Hematopoietic multipotent progenitor cell treated with erythropoietin and hydrocortisone succinate and interleukin-3 and kit ligand, for 4 days (in vitro differentiated cells): ENCODE results near the gene MVB12B.

Source experiments
- DNase-seq: peaks from one replicate; pipeline ENCODE4 v3.0.0-alpha.2; 2015

Gene MVB12B

DNA sequence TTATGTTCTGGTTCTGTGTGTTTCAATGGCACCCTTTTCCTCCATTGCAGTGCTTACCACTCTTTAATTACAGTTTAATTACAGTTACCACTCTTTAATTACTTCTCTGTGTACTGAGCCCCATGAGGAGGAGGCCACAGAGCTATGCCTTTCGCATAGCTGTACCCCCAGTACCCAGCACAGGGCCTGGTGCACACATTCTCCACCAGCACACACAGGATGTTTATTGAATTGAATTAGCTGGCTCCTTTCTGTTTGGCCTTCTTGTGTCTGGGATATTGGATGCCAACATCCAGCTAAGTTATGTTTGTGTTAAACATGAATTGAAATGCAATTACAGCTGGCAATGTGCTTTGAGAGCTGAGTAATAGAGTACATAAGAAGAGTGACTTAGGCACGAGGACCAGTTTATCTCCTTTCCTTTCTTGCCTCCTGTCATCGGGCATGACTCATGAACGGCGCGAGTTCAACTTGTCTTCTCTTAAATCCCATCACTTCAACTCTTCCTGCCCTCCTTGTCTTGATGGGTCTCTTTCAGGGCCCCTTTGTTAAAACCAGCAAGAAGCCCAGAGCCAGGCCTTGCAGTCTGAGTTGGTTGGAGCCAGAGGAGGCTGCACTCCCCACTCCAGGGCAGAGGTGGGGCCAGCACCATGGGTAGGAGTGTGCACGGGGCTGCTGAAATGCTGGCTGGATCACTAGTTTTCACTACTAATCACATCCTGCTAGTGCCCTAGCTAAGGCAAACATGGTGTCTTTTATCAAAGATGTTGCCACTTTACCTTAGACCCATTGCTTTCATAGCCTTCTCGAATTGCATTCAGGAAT is 37.4 kb downstream of the MVB12B start:
- DNase-seq: no peak

DNA sequence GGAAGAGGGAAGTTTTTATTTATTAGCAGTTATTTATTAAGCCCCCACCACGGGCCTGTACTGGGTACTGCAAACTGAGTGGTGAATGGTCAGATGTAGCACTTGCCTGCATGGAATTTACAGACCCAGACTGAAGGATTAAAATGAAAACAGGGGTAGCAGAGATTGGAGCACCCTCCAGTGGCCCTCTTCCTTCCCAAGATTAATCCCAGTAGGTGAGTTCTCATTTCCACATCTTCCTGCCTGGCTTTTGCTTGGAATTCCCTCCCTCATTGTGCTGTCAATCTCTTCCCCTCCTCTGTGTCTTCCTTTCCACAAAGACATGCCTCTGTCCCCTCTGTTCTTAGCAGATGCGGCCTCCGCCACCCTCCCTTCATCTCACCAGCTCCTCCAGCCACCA is 39.2 kb downstream of the MVB12B start:
- DNase-seq: no peak

- DNase-seq: no peak
Measured at GRCh38 chr9:126366366-126367011, 39.9 kb downstream of the MVB12B start.

DNA sequence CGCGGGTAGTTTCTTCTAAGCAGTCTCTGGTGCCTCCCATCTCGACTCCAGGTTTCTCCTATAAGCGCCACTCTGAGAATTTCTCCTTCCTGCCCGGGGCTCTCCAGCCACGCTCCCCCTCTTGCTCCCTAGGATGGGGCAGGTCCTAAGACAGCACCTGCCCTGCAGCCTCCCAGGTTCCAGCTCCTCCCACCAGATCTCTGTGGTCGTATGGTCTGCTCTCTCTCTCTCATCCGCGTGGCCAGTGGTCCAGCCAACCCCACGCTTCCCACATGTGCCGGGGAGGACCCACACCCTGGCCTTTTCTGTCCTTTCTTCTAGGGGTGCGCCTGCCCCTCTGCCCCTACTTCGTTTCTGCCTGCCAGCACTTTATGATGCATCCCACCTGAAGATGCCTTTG is 40.5 kb downstream of the MVB12B start:
- no peak for DNase-seq

GRCh38 chr9:126367616-126368015 is 41.0 kb downstream of the MVB12B start:
- DNase-seq: no peak

- no peak for DNase-seq
Measured at GRCh38 chr9:126368020-126368419, 41.4 kb downstream of the MVB12B start.

- DNase-seq: no peak
Measured at GRCh38 chr9:126371007-126371870, 44.6 kb downstream of the MVB12B start.

- DNase-seq: peak; percentile 19
Measured at GRCh38 chr9:126372716-126373115, 46.1 kb downstream of the MVB12B start.

- no peak for DNase-seq
Measured at GRCh38 chr9:126373241-126373640, 46.6 kb downstream of the MVB12B start.

DNA sequence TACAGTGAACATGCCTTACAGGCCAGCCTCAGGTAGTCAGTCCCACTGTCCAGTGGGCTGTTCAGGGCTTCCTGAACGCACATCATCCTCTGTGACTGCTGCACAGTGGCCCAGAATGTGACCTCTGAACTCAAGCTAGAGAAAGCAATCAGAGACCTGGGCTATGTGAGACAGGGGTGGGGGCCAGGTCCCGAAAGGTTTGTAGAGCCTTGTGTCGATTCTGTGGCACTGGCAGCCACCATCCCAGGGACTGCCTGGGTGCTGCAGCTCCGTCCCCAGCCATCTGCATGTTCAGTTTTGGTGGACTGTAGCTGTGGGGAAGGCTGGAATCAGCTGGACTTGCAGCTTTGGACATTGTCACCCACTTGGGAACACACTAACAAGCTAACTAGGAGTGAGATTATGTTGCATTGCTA is 47.7 kb downstream of the MVB12B start:
- DNase-seq: no peak

DNA sequence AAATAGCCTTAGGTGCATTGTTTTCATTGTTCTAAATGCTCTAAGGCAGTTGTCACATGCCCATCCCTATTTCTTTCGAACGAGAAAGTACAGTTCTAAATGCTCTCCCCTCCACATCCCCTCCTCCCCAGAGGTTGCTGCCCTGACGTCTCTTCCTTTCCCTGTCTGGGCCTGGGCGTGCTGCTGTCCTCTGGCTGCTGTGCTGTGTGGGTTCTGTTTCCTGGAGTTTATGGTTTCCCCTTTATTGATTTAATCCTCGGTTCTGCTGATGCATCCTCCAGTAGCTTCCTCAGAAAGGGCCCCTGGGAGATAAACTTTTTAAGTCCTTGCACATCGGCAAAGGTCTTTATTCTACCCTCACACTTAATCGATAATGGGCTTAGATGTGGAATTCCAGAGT is 48.8 kb downstream of the MVB12B start:
- DNase-seq: peak; percentile 74

DNA sequence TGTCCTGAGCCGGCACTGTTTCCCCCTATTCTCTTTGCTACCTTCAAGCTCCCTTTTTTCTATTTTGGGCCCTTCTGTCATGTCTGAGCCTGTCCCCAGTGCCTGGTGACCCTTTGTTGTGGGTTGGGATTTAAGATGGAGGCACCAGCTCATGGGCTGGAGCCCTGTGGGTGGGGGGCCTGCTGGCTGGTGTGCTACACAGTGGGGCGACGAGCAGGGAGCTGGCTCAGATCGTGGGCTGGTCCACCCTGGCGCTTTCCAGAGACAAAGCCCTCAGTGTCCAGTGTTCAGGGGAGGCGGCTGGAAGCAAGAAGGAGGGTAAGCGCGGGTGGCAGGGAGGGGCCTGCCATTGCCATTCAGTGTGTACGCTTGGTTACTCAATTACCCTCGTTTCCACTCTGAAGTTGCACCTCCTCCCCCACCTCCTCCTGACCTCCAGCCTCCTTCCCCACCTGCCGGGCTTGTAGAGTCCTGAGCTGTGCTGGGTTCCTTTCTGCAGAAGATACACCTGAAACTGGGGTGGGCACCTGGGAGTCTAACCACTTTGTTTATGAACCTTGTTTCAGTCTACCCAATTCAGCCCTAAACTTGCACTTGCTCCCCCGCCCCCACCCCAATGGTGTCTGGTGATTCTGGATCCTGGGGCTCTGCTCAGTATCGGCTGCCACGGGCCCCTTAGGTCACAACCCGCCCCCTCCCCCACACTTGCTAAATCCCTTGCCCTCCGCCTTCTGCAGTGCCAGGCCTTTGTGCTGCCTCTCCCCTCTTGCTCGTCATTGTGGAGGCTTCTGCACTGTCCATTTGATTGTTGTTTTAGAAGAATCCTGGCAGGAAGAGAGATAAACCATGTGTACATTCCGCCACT is 49.9 kb downstream of the MVB12B start:
- DNase-seq: no peak

GRCh38 chr9:126377176-126377509 is 50.5 kb downstream of the MVB12B start:
- no peak for DNase-seq

GRCh38 chr9:126377536-126377935 is 50.9 kb downstream of the MVB12B start:
- DNase-seq: no peak

DNA sequence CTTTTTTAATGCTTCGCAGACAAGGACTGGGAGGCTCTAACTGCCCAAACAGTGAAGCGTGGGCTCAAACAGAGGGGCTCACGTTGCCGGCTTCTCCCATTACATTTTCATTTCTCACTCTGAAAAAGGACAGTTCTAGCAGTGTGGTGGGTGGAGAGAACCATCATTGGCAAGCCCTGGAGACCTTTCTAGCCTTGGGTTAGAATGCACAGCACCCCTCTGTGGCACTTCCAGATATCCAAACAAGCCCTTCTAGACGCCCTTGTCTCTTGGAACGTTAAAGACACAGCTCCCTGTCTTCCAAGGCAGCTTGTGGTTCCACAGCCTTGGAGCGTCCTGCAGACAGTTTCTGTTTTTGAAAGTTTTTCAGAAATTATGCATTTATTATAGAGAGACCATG is 52.1 kb downstream of the MVB12B start:
- no peak for DNase-seq

- DNase-seq: no peak
Measured at GRCh38 chr9:126379661-126380360, 53.2 kb downstream of the MVB12B start.

DNA sequence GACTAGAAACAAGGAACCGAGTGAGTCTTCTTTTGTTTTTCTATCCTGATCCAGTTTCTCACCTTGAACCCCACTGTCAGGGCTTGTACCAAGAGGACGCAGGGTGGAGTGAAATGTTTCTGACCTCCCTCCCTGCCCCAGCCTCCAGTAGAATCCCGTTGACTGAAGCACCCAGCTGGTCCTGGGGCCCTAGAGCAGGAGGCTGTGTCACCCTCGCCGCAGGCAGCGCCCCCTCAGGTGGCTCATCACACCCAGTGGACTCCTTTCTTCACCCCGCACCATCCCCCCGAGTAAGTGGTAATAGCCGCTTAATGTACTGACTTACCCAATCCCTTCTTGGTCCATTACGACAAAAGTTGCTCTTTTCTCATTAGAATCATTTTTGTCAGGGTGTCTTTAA is 53.8 kb downstream of the MVB12B start:
- no peak for DNase-seq

GRCh38 chr9:126381195-126381594 is 54.6 kb downstream of the MVB12B start:
- DNase-seq: no peak

- no peak for DNase-seq
Measured at GRCh38 chr9:126383406-126384046, 56.9 kb downstream of the MVB12B start.

GRCh38 chr9:126384926-126385325 is 58.3 kb downstream of the MVB12B start:
- no peak for DNase-seq

DNA sequence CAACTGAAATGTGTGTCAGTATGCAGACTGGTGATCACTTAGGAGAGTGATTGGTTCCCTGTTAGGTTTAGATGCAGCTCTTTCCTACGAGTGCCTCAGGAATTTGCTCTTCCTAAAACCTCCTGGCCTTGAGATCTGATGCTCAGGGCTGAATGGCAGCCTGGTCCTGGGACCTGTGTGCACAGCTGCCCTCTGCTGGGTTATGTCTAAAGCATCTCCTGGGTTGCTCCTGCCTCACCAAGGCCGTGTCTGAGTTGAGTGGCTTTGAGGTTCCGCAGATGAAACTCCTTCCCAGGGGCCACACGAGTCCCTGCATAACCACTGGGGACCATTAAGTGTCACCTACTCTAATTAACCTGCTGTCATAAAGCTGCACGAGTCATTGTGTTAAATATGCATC is 59.5 kb downstream of the MVB12B start:
- DNase-seq: peak; percentile 49

DNA sequence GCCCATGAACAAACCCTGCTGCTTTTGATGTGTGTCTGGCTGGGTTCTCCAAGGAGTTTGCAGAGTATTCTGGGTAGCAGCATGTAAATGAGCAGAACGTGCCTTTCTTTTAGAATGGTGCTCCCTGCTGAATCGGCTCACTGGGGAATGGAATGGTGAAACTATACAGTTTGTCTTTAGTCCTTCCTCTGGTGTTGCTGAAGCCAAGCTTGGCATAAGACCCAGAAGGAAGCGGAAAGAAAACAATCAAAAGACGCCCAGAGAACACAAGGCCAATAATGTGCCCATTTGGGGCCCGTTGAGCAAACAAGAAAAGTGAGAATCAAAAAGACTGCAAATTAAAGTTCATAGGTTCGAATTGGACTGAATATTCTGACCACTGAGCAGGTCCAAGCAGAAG is 60.1 kb downstream of the MVB12B start:
- no peak for DNase-seq
